Coronary artery (tissue), 2 donors: Measurements from ENCODE around the gene HOXB4.

Source experiments
- DNase-seq: peaks from one replicate; pipeline ENCODE4 v3.0.0-alpha.2; 2017; ENCODE audit warnings: low spot score
- H3K27ac ChIP-seq, 2 donors: fragments of 200-600 bp; sonication (generic); one replicate each; pipeline ENCODE4 v1.5.1; 2016 to 2019
- H3K4me3 ChIP-seq: fragments of 200-600 bp; sonication (generic); 2 replicates; pipeline ENCODE4 v1.5.1; 2016; ENCODE audit warnings: mild to moderate bottlenecking, moderate library complexity
- CTCF ChIP-seq: fragments of 200-600 bp; sonication (generic); IDR thresholded peaks from one replicate; pipeline ENCODE4 v1.5.1; 2019; ENCODE audit warnings: antibody characterized with exemption

HOXB4 gene

GRCh38 chr17:48603959-48604769 lies 26.0 kb upstream of the HOXB4 start:
- TF ChIP-seq CTCF: no peak
- DNase-seq: no peak
- no peak overlapping the region for H3K27ac ChIP-seq
- no peak overlapping the region for H3K4me3 ChIP-seq

- no peak overlapping the region for H3K27ac ChIP-seq
- no peak overlapping the region for H3K4me3 ChIP-seq
- TF ChIP-seq CTCF: no peak
- no peak for DNase-seq
Measured at GRCh38 chr17:48601539-48602425, 23.6 kb upstream of the HOXB4 start.

GRCh38 chr17:48601207-48601538 lies 23.0 kb upstream of the HOXB4 start:
- H3K27ac ChIP-seq: no peak overlapping the region
- no peak for DNase-seq
- no peak for TF ChIP-seq CTCF
- H3K4me3 ChIP-seq: no peak overlapping the region

- no peak for DNase-seq
- no peak for TF ChIP-seq CTCF
- Histone ChIP-seq H3K27ac (no peak overlapping the region), H3K4me3 (no peak overlapping the region)
Measured at GRCh38 chr17:48600244-48601098, 22.3 kb upstream of the HOXB4 start.

GRCh38 chr17:48599354-48599753 lies 21.2 kb upstream of the HOXB4 start:
- H3K27ac ChIP-seq: no peak overlapping the region

GRCh38 chr17:48598736-48599135 lies 20.6 kb upstream of the HOXB4 start:
- H3K27ac ChIP-seq: no peak overlapping the region

More at GRCh38 chr17:48599354-48599753, 21.2 kb upstream of the HOXB4 start:
- no peak overlapping the region for H3K4me3 ChIP-seq
- DNase-seq: no peak
- no peak for TF ChIP-seq CTCF

More at GRCh38 chr17:48598736-48599135, 20.6 kb upstream of the HOXB4 start:
- no peak for DNase-seq
- no peak for TF ChIP-seq CTCF
- no peak overlapping the region for H3K4me3 ChIP-seq
